NCI-H748 treated with DMSO at 0.1 percent for 48 hours (cell line): ENCODE data around the gene ATXN1.
A peak's percentile ranks its signal among the peaks of the same experiment; 100 is the strongest.

Source experiments
- DNase-seq: peaks from one replicate; lab custom pipeline; 2025; lab: John Stamatoyannopoulos, UW

ATXN1 gene

DNA sequence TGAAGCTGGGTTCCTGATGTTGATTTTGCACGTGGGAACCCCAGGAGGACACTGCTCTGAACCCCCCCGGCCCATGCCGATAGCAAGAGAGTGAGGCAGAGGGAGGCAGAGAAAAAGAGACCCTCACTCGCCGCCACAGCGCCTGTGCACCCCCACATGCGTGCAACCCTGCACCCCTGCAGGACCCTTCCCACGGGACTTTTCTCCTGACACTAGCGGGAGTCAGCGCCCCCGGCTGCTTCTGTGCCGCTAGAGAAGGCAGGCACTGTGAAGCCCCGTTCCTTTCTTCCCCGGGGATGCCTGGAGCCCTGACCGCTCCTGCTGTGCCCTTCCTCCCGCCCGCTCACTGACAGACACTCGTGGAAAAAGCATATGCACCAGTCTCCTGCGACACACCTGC, 455.5 kb downstream of the ATXN1 start:
- no peak for DNase-seq

DNA sequence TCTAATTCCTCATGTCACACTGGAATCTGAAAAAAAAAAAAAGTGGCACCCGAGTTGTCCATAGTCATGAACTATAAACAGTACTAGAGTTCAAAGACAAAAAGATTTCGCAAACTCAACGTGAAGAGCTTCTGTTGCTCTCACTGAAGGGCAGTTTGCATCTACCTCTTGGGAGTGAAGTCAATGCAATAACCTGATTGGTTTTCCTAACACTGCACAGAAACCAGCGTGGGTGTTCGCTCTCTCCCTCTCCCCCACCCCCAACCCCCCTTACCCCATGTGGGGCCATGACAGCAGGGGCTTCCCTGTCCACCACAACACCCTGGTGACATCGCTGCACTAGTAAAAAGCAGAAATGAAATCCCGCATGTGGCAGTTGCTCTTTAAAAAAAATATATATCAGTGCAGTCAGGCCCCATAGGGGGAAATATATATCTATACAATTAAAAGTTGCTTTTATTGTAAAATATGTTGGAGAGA, 456.0 kb downstream of the ATXN1 start:
- no peak for DNase-seq

DNA sequence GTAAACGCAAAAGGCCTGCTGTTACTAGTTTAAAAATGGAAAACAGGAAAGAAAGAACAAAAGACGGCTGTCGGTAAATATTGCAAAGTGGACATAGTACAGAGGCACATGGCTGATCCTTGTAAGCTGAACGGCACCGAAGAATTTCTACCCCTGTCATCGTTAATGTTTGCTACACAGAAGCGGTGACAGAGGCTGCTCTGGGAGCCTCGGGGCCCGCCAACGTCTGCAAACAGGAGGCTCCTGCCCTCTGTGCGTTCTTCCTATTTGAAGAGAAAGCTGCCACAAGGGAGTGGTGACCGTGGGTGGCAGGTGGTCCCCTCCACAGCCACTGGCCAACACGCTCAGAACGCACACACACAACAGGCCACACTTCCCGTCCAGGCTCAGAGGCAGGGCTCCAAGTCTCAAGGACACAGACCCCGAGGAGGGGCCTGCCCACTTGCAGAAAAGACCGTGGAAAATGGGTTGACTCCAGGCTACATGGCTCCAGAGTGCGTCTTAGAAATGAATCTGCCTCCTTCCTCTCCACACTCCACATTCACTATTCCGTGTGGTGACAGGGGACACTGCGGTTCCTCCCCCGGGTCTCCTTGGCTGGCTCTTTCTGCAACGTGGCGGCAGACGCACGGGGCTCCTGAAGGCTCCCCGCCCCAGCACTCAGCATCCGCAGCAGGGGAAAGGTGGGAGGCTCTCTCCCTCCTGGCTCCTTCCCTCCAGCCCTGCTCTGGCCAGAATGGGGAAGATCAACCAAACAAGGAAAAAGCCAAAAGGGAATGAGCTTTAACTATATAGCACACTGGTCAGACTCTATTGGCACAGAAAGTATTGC, 458.3 kb downstream of the ATXN1 start:
- peak; percentile 34 for DNase-seq

DNA sequence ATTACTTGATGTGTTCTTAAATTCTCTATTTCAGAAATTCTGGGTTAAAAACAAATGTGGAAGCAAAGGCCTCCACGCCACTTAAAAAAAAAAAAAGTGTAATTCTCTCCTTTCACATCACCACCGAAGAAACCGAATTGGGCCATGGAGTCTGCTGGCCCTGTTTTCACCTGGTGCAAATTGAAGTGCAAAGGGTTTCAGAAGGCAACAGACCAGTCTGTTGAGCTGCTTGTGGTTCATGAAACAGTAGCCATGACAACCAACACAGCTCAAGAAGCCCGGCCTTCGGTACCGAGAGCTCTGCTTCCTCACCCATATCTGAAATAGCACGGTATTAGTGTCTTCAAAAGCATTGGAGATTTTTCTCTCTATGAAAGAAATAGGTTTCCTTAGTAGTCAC, 459.7 kb downstream of the ATXN1 start:
- DNase-seq, result peak; percentile 58

DNA sequence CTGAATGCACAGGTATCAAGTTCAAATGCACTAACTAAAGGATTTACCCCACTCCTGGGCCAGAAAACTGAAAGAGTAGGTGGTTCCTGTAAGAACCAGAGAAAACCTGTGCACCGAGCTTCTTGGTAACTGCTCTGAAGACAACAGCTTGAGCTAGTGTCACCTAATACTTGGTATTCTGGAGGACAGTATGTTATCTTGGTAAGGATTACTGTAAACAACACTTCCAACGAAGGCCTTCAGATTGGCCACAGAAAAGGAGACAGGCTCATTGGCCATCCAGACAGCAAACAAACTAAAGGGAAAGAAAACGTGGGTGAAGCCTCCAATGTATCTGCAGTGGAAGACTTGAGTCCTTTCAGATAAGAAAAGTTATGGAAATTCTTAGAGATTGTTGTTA, 461.4 kb downstream of the ATXN1 start:
- DNase-seq, result no peak

DNA sequence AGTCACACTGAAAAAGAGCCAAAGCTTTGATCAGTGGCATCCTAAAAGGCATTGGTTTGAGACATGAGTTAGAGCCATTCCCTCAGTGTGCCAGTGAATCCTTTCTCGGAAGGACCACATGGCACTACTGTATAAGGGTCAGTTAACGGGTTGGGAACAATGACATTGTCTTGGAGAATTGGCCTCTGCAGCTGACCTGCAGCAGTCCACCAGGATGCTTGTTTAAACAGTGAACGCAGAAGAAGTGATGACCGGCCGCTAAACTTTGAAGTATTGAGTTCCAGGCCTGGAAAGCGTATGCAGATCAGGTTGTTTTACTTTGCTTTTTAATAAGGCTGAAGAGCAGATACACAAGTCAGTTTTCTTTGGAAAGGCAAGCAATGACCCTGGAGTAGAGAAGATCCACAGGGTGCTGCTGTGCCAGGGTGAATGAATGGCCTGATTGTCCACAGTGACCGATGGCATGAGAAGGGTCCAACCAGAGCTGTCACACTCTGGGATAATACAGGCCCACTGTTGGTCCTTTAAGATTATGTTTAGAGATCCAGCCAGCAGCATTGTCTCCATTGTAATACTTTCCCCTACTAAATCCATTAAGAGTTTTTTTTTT, 465.1 kb downstream of the ATXN1 start:
- DNase-seq, result no peak

DNA sequence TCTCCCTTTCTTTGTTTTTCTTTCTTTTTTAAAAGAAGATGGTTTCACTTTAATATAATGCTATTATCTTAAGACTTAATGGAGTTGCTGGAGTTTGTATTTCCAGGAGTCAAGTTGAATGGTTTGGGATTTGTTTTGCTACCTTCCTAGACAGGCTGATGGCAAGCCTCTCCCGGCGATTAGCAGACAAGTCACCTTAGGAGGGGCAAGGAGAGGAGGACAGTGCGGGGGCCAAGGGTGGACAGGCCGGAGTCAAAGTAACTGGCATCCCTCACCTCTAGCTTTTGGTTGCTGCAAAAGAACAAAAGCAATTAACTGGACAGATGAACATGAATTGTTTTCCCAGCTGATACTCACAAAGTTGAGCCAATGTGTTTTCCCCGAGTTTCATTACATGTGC, 465.8 kb downstream of the ATXN1 start:
- DNase-seq, result no peak

DNA sequence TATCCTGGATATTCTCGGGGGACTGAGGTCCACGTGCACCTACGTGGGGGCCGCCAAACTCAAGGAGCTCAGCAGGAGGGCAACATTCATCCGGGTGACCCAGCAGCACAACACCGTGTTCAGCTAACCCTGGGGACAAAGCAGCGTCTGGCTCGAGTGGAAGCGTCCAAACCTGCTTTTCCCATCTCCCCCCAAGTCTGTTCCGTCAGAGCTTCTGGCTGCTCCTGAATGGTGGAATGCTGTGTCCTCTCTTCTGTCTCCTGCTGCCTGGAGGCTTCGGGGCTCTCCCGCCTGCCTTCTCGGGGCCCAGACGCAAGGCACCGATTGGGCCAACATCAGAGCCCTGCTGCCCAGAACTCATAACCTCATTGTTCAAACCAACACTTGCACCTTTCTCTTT, 466.2 kb downstream of the ATXN1 start:
- DNase-seq, result no peak

DNA sequence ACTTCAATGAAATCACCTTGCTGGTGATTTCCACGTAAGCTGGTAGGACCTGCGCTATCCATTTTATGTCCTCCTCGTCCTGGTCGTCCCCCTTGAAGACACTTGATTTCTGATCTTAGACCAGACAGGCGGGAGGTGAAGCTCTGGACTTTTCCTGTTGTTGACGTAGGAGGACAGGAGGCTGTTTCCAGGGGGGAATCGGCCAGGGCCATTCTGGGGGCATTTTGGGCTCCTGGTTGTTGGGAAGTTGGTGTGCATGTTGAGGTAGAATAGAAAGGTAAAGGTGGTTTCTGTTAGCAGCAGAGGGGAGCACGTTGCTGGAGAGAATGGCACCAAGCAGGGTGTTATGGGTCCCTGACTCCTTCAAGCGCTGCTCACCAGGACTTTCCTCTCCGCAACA, 466.9 kb downstream of the ATXN1 start:
- no peak for DNase-seq

DNA sequence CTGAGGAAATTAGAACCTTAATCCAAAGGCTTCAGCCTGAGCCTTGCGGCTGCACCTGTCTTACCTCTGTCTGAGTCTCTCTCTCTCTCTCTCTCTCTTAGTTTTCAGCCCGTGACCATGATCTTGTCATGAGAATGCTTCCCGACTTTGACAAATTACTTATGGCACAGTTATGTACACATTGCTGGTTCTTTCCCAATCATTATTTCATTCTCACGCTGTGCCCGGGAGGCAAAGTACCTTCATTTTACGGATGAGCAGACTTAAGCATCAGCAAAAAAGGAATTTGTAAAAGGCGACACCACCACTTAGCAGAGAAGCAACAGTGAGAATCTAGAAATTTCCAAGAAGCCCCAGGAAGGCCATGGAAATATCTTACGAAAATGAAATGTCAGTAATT, 468.3 kb downstream of the ATXN1 start:
- DNase-seq, result no peak

DNA sequence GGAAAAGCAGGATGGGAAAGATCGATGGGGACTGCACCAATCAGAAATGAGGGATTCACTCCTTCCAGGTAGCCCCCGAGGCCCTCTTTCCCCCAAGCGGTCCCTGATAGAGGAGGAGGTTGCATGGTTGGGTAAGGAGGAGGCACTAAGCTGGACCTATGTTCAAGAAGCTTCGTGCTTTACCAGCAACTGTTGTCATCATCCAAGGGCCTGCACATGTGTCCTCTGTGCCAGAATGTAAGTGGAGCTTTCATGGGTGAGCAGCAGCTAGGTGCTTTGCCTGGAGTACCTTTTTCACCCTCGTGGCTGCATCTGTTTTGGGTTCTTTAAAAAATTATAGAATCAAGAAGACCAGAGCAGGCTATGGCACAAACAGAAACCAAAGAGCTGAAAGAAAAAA, 468.8 kb downstream of the ATXN1 start:
- no peak for DNase-seq

DNA sequence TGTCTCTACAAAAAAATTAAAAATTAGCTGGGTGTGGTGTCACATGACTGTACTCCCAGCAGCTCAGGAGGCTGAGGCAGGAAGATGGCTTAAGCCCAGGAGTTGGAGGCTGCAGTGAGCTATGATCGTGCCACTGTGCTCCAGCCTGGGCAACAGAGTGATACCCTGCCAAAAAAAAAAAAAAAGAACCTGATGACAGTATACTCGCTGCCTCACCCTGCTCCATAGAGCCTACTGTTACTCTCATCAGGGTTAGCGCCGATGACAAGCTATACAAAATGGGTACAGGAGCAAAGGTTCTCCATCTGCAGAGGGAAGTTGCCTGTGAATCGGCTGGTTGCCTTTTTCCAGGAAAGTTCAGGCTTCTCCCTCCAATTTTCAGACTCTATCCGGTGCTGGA, 469.5 kb downstream of the ATXN1 start:
- DNase-seq, result no peak

DNA sequence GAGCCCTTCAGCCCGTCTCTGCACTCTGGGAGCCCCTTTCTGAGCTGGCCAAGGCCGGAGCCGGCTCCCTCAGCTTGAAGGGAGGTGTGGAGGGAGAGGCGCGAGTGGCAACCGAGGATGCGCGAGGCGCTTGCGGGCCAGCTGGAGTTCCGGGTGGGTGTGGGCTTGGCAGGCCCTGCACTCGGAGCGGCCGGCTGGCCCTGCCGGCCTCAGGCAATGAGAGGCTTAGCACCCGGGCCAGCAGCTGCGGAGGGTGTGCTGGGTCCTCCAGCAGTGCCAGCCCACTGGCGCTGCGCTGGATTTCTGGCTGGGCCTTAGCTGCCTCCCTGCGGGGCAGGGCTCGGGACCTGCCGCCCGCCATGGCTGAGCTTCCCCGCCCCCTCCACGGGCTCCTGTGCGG, 473.1 kb downstream of the ATXN1 start:
- DNase-seq, result no peak

DNA sequence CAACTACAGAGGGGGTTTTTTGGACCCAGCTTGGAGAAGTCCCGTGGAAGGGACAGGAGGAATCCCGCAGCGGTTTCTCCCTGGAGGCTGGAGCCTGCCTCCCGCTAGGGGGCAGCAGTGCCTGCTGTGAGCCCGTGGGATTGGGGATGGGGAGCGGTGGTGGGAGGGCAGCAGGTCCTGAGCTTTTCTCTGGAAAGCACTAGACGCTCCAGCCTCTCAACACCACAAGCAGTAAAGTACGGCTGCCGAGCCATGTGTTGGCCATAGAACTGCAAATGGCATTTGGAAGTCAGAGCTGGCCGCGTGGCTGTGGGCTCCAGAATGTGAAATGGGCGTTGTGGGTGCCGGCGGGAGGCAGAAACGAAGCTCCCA, 475.1 kb downstream of the ATXN1 start:
- DNase-seq, result no peak

DNA sequence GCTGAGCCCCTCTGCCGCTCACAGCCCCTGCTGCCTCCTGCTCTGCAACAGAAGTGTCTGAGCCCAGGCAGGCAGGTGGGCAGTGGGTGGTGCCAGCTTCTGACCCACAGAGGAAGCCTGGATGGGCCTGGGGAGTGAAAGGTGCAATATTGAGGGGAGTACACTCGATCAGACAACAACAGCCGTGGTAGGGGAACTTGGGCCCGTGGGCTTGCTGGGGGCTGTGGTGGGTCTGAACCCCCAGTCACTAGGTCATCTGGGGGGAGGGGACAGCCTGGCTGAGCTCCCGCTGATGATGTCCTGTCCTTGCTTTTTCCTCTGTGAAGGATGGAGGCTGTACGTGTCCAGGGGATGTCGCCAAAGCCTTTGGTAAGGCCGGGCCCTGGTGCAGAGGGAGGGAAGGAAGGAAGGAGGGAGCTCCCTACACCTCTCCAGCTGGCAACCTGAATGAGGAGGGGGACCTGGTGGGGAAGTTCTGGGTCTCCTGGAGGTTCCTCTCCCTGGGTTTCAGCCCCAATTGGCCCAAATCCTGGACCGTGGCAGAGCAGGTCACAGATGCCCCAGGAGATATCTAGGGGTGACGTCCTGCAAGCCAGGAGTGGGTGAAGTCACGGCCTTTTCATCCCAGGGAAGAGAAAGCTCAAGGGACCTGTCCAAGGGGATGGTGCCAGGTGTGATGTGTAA, 475.7 kb downstream of the ATXN1 start:
- DNase-seq, result no peak

DNA sequence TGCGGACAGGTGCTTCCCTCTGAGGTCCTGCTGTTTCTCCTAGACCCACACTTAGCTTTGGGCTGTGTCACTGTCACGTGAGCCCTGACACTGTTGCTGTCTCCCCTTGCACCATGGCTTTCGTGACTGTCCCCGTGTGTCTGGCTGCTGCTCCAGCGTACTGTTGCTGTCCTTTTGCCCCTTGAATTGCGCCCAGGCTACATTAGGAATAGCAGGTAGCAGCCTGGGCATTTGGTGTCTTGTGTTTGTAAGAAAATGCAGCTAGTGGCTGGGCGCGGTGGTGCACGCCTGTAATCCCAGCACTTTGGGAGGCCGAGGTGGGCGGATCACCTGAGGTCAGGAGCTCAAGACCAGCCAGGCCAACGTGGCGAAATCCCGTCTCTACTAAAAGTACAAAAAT, 476.8 kb downstream of the ATXN1 start:
- no peak for DNase-seq

DNA sequence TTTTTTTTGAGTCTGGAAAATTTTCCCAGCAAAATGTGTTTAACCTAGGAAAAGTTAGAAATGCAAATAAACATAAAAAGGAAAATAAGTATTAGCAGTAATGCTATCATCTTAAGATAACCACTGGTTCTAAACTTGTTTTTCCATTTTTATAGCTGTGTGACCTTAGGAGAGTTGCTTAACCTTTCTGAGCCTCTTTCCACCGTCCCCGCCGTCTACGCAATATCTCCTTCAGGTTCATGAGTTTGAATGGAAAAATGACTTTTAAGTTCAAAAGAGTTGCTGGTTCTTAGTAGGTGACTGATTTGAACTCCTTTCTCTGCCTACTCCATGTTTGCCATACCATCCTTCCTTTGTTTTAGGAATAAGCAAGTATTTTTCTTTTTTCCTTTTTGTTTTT, 478.9 kb downstream of the ATXN1 start:
- no peak for DNase-seq

DNA sequence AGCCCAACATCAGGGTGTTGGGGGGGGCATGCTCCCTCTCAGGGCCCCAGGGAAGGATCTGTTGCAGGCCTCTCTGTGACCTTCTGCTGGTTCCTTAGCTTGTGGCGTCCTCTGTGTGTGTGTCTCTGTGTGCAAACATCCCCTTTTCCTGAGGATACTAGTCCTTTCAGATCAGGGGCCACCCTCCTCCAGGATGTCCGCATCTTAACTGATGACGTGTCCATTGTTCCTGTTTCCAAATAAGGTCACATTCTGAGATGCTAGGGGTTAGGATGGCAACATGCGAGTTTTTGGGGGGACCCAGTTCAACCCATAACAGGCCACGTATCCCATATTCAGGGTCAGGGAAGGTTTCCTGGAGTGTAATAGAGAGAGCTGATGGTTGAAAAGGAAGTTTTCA, 482.0 kb downstream of the ATXN1 start:
- DNase-seq, result no peak

DNA sequence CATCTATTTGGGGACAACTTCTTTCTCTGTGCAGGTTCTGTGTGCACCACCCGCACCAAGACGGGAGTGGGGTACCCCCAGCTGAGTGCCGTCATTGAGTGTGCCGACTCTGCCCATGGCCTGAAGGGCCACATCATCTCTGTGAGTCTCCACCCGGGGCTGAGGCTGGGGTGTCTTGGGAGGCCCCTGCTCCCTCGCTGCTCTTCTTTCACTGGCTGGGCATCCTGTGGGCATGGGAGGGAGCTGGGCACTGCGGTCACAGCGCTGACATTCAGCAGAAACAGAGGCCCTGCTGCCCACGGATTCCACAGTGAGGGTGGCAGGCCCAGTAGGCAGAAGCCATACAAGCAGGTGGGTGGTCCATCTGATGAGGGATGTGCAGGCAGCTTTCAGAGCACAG, 482.5 kb downstream of the ATXN1 start:
- DNase-seq, result no peak

DNA sequence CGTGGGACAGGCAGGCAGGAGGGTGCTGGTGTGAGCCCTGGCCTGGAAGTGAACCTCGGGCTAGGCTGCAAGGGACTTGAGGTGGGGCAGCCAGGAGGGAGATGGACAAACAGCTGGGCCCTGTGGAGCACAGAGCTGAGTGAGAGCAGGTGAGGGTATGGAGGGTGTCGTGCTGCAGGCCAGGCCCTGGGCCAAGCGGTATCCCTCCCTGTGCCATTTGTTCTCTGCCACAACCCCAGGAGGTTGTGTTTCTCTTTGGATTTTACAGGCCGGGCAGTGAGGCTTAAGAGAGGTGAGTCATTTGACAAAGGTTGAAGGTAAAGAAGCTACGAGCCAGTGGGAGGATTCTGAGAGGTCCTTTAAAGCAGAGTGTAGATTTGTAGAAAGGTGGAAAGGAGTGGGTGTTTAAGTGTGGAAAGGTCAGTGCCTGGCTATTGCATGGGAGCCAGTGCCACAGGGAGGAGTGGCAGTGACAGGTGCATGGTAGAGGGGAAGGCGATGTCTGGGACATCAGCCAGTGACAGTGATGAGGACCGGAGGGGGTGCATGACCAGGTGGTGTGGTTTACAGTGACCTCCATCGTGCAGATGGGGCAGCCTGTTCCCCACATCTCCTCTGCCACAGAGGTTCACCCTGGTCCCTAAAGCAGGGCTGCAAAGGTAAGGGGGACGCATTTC, 483.1 kb downstream of the ATXN1 start:
- no peak for DNase-seq

DNA sequence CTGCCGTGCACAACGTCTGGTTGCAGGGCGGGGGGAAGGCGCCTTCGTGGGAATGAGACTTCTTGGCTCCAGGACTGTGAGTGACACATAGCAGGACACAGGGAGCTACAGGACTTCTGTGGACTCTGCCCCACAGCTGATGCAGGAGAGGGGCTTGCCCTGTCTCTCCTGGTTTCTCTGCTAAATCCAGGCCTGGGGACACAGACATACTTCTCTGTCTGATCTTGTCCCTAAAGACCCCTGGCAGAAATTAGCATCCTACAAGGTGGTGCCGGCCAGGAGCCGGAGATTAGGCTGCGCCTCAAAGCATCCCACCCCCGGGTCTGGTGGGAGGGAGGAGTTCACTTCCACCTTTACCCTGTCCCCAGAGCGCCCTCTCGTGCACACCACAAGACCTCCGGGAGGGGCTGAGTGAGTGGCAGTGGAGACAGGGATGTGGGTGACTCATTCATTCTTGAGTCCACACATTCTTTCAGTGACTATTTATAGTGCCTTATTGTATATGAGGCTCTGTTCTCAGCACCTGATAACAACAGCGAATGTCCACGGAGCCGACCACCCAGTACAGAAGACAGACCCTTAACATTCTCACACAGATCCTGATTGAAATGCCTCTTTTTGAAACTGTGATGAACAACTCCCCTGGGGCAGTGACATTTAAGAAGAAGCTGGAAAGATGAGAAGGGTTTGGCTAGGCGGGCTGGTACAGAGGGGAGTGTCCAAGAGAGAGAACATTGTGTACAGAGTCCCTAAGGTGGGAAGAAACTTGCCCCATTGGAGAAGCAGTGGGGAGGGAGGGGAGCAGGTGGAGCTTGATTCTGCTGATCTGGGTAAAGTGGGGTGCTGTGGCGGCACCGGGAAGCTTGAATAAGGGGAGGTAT, 483.9 kb downstream of the ATXN1 start:
- no peak for DNase-seq
